ENCODE measurements around the gene ZNF649.

ZNF649 gene

DNA sequence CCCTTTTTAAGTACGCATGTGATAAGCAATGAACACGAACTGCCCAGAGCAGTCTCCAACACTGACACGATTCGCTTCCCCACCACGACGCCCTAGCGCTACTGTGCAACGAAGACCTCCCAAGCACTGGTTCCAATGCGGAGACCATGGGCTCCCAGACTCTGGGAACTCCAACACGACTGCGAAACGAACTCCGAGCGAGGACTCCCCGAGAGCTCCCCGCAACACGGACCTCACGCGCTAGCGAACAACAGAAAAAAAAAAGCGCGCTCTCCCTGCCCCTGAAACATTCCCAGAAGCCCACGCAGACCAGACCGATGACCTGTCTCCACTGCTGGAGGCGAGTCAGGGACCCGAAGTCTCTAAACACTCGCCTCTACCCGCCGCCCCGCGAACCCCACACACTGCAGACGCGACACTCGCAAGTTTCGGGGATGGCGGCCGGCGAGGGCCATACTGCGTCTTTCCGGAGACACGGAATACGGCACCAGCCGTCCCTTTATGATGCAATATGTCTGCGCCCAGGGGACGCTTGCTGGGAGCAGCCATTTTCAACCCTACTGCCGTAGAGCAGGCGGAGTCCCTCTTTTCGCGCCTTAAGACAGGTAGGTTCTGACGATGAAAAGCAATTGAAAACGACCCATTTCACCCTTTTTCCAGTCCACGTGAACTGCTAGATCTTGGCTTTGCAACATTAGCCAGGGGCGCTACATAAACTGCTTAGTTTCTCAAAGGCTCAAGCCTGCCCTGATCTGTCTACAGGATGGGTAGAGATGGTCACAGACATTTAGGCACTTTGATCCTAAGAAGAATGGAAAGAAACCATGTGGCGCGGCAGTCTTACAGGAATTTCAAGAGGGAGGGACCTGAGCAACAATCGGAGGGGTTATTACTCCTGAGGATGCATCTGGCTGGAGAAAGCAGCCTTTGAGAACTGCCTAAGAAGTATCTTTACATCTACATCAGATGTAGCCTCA, 17.0 kb downstream of the ZNF649 start, which contains the start of gene ZNF577:
ZNF577 (minus strand) TSS at position 430 of the 977 bp plus-strand sequence. CDS start 7,569 bp downstream, outside the sequence.
- DNase-seq = no peak

DNA sequence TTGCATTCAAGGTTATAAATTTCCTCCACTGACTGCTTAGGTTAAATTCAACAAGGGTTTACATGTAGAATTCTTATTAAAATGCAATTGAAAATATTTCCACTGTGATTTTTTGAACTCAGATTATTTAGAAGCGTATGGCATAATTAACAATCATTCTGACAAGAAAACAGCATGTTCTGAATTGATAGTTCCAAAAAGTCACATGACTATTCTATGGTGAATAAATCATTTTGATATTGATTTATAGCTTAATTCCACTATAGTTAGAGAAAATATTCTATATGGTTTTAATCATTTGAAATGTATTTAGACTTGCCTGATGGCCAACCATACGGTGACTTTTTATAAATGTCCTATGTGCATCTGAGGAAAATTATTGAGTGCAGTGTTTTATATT, 20.1 kb downstream of the ZNF649 start:
- DNase-seq = no peak

DNA sequence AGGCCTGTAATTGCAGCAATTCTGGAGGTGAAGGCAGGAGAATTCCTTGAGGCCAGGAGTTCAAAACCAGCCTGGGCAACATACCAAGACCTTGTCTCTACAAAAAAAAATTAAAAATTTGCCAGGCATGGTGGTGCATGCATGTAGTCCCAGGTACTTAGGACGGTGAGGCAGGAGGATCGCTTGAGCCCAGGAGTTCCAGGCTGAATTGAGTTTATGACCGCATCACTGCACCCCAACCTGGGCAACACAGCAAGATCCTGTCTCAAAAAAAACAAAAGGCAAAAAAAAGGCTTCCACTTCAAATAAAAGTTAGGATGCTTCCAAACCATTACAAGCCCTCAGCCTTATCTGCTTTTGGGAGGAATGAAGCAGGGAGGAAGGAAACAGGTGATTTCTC, 22.3 kb downstream of the ZNF649 start:
- DNase-seq = no peak

DNA sequence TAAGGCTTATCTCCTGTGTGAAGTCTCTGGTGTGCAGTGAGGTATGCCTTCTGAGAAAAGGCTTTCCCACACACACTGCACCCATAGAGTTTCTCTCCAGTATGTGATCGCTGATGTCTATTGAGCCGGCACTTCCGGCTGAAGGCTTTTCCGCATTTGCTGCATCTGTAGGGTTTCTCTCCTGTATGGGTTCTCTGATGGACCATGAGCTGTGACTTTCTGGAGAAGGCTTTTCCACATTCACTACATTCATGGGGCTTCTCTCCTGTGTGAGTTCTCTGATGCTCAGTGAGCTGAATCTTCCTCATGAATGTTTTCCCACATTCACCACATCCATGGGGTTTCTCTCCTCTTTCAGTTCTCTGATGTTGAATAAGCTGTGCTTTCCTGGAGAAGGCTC, 31.7 kb downstream of the ZNF649 start:
- DNase-seq = no peak

DNA sequence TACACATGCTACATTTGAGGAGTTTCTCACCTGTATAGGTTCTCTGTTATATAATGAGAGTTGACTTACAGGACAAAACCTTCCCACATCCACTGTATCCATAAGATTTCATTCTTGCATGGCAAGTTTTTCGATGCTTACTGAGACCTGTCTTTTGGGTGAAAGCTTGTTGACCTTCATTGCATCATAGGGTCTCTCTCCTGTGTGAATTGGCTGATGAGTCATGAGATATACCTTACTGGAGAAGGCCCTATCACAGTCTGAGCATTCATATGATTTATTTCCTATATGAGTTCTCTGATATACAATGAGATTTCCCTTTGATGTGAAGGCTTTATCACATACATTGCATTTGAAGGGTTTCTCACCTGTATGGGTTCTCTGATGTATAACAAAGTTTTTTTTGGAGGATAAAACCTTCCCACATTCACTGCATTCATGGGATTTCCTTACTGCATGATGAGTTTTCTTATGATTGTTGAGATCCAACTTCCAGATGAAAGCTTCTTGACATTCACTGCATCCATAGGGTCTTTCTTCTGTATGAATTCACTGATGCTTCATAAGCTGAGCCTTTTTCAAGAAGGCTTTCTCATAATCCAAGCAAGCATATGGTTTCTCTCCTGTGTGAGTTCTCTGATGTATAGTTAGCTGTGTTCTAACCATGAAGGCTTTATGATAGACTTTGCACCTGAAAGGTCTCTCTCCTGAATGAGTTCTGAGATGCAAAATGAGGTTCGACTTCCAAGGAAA, 42.8 kb downstream of the ZNF649 start:
- no peak for DNase-seq

All from NCI-H1092 treated with DMSO at 0.1 percent for 48 hours (cell line).